AG04449 (cell line): Measurements from ENCODE around the gene BBX.
"Not testable (repeated sequence)": the region's sequence is repeated elsewhere in the genome, so short reads cannot be mapped to it uniquely, and the experiment has no call there.

Experiments
- CTCF ChIA-PET: fragments of 350-600 bp; formaldehyde crosslinking; extraction: SDS; loops from one replicate; lab custom pipeline; 2021; ENCODE audit warnings: antibody characterized with exemption; lab: Yijun Ruan, JAX
- POLR2A ChIA-PET: fragments of 400-600, 350-600 bp; formaldehyde crosslinking; extraction: SDS; loops from one replicate; lab custom pipeline; 2020; ENCODE audit warnings: antibody characterized with exemption, inconsistent platforms; lab: Yijun Ruan, JAX
- DNase-seq: peaks from one replicate; pipeline ENCODE4 v3.0.0-alpha.2; 2010; ENCODE audit warnings: low read depth, low spot score
- H3K4me3 ChIP-seq: 2 replicates; pipeline ENCODE4 v1.5.1; 2011; ENCODE audit warnings: low read depth, mild to moderate bottlenecking, control low read depth, low read length
- TF ChIP-seq, protein P1 (sequence below): IDR thresholded peaks from one replicate; pipeline ENCODE4 v1.5.1; 2011; ENCODE audit warnings: mild to moderate bottlenecking, moderate library complexity, low read length, control low read depth, inconsistent platforms; ENCODE audit not compliant: insufficient read depth; ENCODE audit errors: missing control alignments

The BBX gene

DNA sequence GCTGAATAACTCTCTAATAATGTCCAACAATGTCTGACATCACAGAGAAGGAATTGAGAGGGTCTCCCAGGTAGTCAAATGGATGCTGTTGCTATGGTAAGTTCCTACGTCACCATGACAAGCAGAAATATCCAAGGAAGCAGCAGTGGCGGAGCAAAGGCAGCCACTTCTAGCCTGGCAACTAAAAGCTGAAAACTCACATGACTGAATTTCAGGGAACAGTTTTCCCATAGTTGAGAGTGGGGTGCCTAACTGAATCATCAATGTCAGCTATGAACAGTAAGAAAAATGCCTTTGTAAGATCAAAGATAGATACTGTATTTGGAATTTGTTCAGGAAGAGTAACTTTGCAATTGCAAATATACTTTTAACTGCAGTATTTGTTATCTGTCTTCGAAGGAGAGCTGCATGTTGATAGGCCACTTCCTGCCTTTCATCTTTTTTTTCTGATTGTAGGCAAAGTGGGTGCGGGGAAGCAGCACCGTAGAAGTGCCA, 161.7 kb downstream of the BBX start:
- DNase-seq = no peak
- ChIA-PET CTCF (interaction anchor here (1.1 to 18.5 kb wide), 5 partner anchors 9 to 70 kb away, joined by 3 to 384 read pairs (median 22); no protein-coding TSS in a partner anchor), POLR2A (interaction anchor here (0.6 kb wide), 1 partner anchor 52 kb away, joined by 3 read pairs; no protein-coding TSS in a partner anchor)

GRCh38 chr3:107685383-107685782, 162.6 kb downstream of the BBX start:
- H3K4me3 ChIP-seq = no peak overlapping the region
- ChIA-PET CTCF (interaction anchor here (2.5 to 18.5 kb wide), 4 partner anchors 7 to 56 kb away, joined by 22 to 384 read pairs (median 142); no protein-coding TSS in a partner anchor), POLR2A (no interaction called here)
- no peak for DNase-seq
- TF ChIP-seq, protein P1, sequence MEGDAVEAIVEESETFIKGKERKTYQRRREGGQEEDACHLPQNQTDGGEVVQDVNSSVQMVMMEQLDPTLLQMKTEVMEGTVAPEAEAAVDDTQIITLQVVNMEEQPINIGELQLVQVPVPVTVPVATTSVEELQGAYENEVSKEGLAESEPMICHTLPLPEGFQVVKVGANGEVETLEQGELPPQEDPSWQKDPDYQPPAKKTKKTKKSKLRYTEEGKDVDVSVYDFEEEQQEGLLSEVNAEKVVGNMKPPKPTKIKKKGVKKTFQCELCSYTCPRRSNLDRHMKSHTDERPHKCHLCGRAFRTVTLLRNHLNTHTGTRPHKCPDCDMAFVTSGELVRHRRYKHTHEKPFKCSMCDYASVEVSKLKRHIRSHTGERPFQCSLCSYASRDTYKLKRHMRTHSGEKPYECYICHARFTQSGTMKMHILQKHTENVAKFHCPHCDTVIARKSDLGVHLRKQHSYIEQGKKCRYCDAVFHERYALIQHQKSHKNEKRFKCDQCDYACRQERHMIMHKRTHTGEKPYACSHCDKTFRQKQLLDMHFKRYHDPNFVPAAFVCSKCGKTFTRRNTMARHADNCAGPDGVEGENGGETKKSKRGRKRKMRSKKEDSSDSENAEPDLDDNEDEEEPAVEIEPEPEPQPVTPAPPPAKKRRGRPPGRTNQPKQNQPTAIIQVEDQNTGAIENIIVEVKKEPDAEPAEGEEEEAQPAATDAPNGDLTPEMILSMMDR = no peak

More for the DNA sequence above, 161.7 kb downstream of the BBX start:
- no peak overlapping the region for H3K4me3 ChIP-seq
- TF ChIP-seq, protein P1 = no peak

- no peak overlapping the region for H3K4me3 ChIP-seq
- POLR2A ChIA-PET = no interaction called here
- CTCF ChIA-PET = interaction anchor here (0.6 to 18.5 kb wide), 11 partner anchors 9 to 451 kb away, joined by 3 to 384 read pairs (median 4); no protein-coding TSS in a partner anchor
- TF ChIP-seq, protein P1 = no peak
- no peak for DNase-seq
Measured at GRCh38 chr3:107687056-107687581, 164.4 kb downstream of the BBX start.

- ChIA-PET POLR2A (no interaction called here), CTCF (interaction anchor here (0.8 to 18.5 kb wide), 20 partner anchors 10 to 238 kb away, joined by 3 to 384 read pairs (median 6); no protein-coding TSS in a partner anchor)
- TF ChIP-seq, protein P1 = no peak
- no peak for DNase-seq
- H3K4me3 ChIP-seq = no peak overlapping the region
Measured at GRCh38 chr3:107689355-107689754, 166.6 kb downstream of the BBX start.

DNA sequence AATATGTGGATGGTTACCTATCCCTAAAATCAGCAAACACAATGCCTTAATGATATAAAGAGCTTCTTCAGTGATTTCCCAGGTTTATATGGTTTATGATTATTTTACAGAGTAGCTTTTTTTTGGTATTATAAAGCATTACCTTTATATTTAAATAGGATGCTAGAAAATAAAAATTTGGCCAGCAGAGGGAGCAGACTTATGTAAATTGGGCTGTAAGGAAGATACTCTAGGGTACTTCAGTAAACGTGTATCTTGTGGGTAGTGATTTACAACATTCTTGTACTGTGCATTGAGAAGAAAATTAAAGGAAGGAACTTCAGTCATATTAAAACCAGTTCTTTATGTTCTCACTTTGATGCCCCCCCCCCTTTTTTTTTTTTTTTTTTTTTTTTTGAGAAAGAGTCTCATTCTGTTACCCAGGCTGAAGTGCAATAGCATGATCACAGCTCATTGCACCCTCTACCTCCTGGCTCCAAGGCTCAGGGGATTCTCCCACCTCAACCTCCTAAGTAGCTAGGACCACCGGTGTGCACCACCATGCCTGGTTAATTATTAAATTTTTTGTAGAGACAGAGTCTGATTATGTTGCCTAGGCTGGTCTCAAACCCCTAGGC, 167.9 kb downstream of the BBX start:
- ChIA-PET POLR2A (no interaction called here), CTCF (interaction anchor here (0.5 to 18.5 kb wide), 34 partner anchors 9 to 826 kb away, joined by 3 to 384 read pairs (median 4); no protein-coding TSS in a partner anchor)
- H3K4me3 ChIP-seq = no peak overlapping the region
- no peak for DNase-seq
- TF ChIP-seq, protein P1 = peak; percentile 23

GRCh38 chr3:107691984-107692383, 169.2 kb downstream of the BBX start:
- CTCF ChIA-PET = interaction anchor here (0.8 to 18.5 kb wide), 4 partner anchors 10 to 49 kb away, joined by 3 to 384 read pairs (median 58); no protein-coding TSS in a partner anchor
- DNase-seq, H3K4me3 ChIP-seq, POLR2A ChIA-PET: not testable (repeated sequence)

DNA sequence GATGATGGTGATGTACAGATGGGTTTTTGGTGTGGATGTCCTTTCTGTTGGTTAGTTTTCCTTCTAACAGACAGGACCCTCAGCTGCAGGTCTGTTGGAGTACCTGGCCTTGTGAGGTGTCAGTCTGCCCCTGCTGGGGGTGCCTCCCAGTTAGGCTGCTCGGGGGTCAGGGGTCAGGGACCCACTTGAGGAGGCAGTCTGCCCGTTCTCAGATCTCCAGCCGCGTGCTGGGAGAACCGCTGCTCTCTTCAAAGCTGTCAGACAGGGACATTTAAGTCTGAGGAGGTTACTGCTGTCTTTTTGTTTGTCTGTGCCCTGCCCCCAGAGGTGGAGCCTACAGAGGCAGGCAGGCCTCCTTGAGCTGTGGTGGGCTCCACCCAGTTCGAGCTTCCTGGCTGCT, 174.6 kb downstream of the BBX start:
- CTCF ChIA-PET = interaction anchor here (2.7 kb wide), 1 partner anchor 43 kb away, joined by 9 read pairs; no protein-coding TSS in a partner anchor
- H3K4me3 ChIP-seq, POLR2A ChIA-PET, DNase-seq: not testable (repeated sequence)

GRCh38 chr3:107697855-107698254, 175.1 kb downstream of the BBX start:
- POLR2A ChIA-PET, DNase-seq, H3K4me3 ChIP-seq: not testable (repeated sequence)
- CTCF ChIA-PET = interaction anchor here (2.7 kb wide), 1 partner anchor 43 kb away, joined by 9 read pairs; no protein-coding TSS in a partner anchor
